WTC11 (cell line): ENCODE data around the gene BNC1. TPM values are rescaled to one million over a fixed set of nuclear protein-coding genes. Genes with fewer than 3 reads are reported as not detected.
A peak's percentile ranks its signal among the peaks of the same experiment; 100 is the strongest.

Experiments used
- ATAC-seq: fragments of 200-7000 bp; cut with Tn5 transposase; 2 replicates; pipeline ENCODE4 v1.10.0; 2021; ENCODE audit warnings: mild to moderate bottlenecking, moderate library complexity
- CTCF ChIA-PET: fragments of 300-600 bp; sonication (Branson Sonifier 250); formaldehyde crosslinking; loops from one replicate; lab custom pipeline; 2021; ENCODE audit warnings: antibody characterized with exemption; lab: Charles Lee
- POLR2A ChIA-PET: fragments of 350-600 bp; sonication (Branson Sonifier 250); formaldehyde crosslinking; loops from one replicate; lab custom pipeline; 2021; ENCODE audit warnings: antibody characterized with exemption; lab: Charles Lee
- DNase-seq: peaks from one replicate; pipeline ENCODE4 v3.0.0; 2021; ENCODE audit warnings: low spot score
- H3K27ac Mint-ChIP-seq: 2 replicates; pipeline ENCODE4 v1.8.0; 2021; ENCODE audit warnings: mixed read lengths
- H3K27me3 Mint-ChIP-seq: 2 replicates; pipeline ENCODE4 v1.8.0; 2021; ENCODE audit warnings: low read depth, mild to moderate bottlenecking, moderate library complexity, mixed read lengths
- H3K36me3 Mint-ChIP-seq: 2 replicates; pipeline ENCODE4 v1.8.0; 2021; ENCODE audit warnings: mixed read lengths
- H3K4me1 Mint-ChIP-seq: 2 replicates; pipeline ENCODE4 v1.8.0; 2022; ENCODE audit warnings: mixed read lengths
- H3K4me3 Mint-ChIP-seq: 2 replicates; pipeline ENCODE4 v1.8.0; 2021; ENCODE audit warnings: mild to moderate bottlenecking, moderate library complexity, mixed read lengths
- H3K9me3 Mint-ChIP-seq: 2 replicates; pipeline ENCODE4 v1.8.0; 2021; ENCODE audit warnings: mixed read lengths
- CBFB ChIP-seq: sonication (generic); formaldehyde crosslinking; IDR thresholded peaks from 2 replicates; pipeline ENCODE4 v1.8.1; 2022; ENCODE audit warnings: mild to moderate bottlenecking, low read depth, missing genetic modification reagents
- CREB1 ChIP-seq: sonication (generic); formaldehyde crosslinking; IDR thresholded peaks from 2 replicates; pipeline ENCODE4 v1.8.0; 2023; ENCODE audit warnings: mild to moderate bottlenecking, missing genetic modification reagents
- ELF4 ChIP-seq: sonication (generic); formaldehyde crosslinking; IDR thresholded peaks from 2 replicates; pipeline ENCODE4 v1.8.1; 2022; ENCODE audit warnings: low read depth, mild to moderate bottlenecking, moderate library complexity, missing genetic modification reagents
- ETV6 ChIP-seq: sonication (generic); formaldehyde crosslinking; IDR thresholded peaks from 2 replicates; pipeline ENCODE4 v1.8.1; 2022; ENCODE audit warnings: mild to moderate bottlenecking, missing genetic modification reagents
- GABPB1 ChIP-seq: sonication (generic); formaldehyde crosslinking; IDR thresholded peaks from 2 replicates; pipeline ENCODE4 v1.8.1; 2023; ENCODE audit warnings: mild to moderate bottlenecking, missing genetic modification reagents
- GTF2I ChIP-seq: fragments of 250-450 bp; sonication (Bioruptor Pico); conservative IDR thresholded peaks from 2 replicates; pipeline ENCODE4 v1.4.0; 2021; ENCODE audit warnings: mild to moderate bottlenecking
- HMGA2 ChIP-seq: fragments of 250-450 bp; sonication (Bioruptor Pico); IDR thresholded peaks from 2 replicates; pipeline ENCODE4 v1.4.0; 2021; ENCODE audit warnings: mild to moderate bottlenecking, moderate library complexity
- NFATC4 ChIP-seq: fragments of 250-450 bp; sonication (Bioruptor Pico); IDR thresholded peaks from 2 replicates; pipeline ENCODE4 v1.9.0; 2021; ENCODE audit warnings: mild to moderate bottlenecking
- NFE2L1 ChIP-seq: sonication (generic); formaldehyde crosslinking; IDR thresholded peaks from 2 replicates; pipeline ENCODE4 v1.8.1; 2023; ENCODE audit warnings: missing genetic modification reagents
- NR1H2 ChIP-seq: sonication (generic); formaldehyde crosslinking; IDR thresholded peaks from 2 replicates; pipeline ENCODE4 v1.9.0; 2021; ENCODE audit warnings: mild to moderate bottlenecking, moderate library complexity, missing genetic modification reagents
- TCF7 ChIP-seq: sonication (generic); formaldehyde crosslinking; IDR thresholded peaks from 2 replicates; pipeline ENCODE4 v1.8.0; 2022; ENCODE audit warnings: mild to moderate bottlenecking, low read depth, missing genetic modification reagents, moderate library complexity
- TEAD4 ChIP-seq: sonication (generic); formaldehyde crosslinking; IDR thresholded peaks from 2 replicates; pipeline ENCODE4 v1.8.0; 2022; ENCODE audit warnings: mild to moderate bottlenecking, missing genetic modification reagents
- USF2 ChIP-seq: sonication (generic); formaldehyde crosslinking; IDR thresholded peaks from 2 replicates; pipeline ENCODE4 v1.8.1; 2023; ENCODE audit warnings: mild to moderate bottlenecking, missing genetic modification reagents, moderate library complexity
- ZNF121 ChIP-seq: sonication (generic); formaldehyde crosslinking; IDR thresholded peaks from 2 replicates; pipeline ENCODE4 v1.8.0; 2023; ENCODE audit warnings: missing genetic modification reagents
- ZNF423 ChIP-seq: fragments of 250-450 bp; sonication (Bioruptor Pico); IDR thresholded peaks from 2 replicates; pipeline ENCODE4 v2.1.2; 2022; ENCODE audit warnings: mild to moderate bottlenecking, moderate library complexity
- total RNA-seq: library from RNA; stranded (reverse); gene quantifications from 3 replicates; pipeline ENCODE4 v1.2.3, GENCODE V29; 2021
- TF ChIP-seq, protein P1 (sequence below): sonication (generic); formaldehyde crosslinking; IDR thresholded peaks from 2 replicates; pipeline ENCODE4 v1.8.0; 2023; ENCODE audit warnings: missing genetic modification reagents, mild to moderate bottlenecking, borderline replicate concordance
- TF ChIP-seq, protein P2 (sequence below): sonication (generic); formaldehyde crosslinking; IDR thresholded peaks from 2 replicates; pipeline ENCODE4 v1.8.1; 2023; ENCODE audit warnings: mild to moderate bottlenecking, missing genetic modification reagents, borderline replicate concordance
- TF ChIP-seq, protein P3 (sequence below): sonication (generic); formaldehyde crosslinking; IDR thresholded peaks from 2 replicates; pipeline ENCODE4 v1.8.0; 2023; ENCODE audit warnings: missing genetic modification reagents
- TF ChIP-seq, protein P4 (sequence below): sonication (generic); formaldehyde crosslinking; IDR thresholded peaks from 2 replicates; pipeline ENCODE4 v1.8.0; 2022; ENCODE audit warnings: mild to moderate bottlenecking, missing genetic modification reagents

BNC1 gene
- total RNA-seq, 1 experiment from 2014 or later: 0.11 TPM

DNA sequence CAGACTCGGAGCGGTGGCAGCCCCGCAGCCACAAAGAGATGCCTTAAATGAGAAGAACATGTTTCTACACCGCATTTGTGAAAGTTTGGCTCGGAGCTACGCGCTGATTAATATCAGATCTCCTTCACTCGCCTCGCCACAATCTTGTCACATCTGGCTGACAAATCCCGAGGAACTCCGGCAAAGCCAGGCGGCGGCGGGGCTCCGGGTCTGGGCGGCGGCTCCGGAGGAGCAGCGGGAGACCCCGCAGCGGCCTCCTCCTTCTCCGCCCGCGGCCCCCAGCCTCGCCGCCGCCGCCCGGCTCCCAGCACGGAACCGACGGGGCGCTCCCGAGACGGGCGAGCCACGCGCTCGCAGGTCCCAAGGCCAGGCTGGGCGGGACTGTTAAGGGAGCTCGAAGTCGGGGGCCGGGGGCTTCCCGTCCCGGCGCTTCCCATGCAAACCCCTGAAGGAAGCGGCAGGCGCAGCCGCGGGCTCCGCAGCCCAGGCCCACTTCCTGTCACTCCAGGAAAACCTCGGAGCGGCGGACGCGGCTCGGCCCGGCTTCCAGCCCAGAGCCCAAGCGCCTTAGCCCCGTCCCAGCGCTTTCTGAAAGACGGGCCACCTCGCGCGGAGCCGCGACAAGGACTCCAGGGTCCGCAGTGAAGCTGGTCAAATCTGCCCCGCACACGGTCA lies 1.2 kb downstream of the BNC1 start:
- peaks cover 8% of the 10 kb centered on the region; the same call in 1 of the 2 replicates for H3K4me1 Mint-ChIP-seq
- ATAC-seq: peak; percentile 59
- H3K36me3 Mint-ChIP-seq: no peaks in the 10 kb centered on the region
- H3K4me3 Mint-ChIP-seq: peak overlapping the region; percentile 82
- peak; percentile 59 for DNase-seq
- no peak overlapping the region for H3K27ac Mint-ChIP-seq
- H3K9me3 Mint-ChIP-seq: no peaks in the 10 kb centered on the region
- TF ChIP-seq NR1H2 (CRISPR knock-in tag): no peak
- TF ChIP-seq CBFB (CRISPR knock-in tag): no peak
- TF ChIP-seq USF2 (CRISPR knock-in tag): no peak
- TF ChIP-seq, protein P1, sequence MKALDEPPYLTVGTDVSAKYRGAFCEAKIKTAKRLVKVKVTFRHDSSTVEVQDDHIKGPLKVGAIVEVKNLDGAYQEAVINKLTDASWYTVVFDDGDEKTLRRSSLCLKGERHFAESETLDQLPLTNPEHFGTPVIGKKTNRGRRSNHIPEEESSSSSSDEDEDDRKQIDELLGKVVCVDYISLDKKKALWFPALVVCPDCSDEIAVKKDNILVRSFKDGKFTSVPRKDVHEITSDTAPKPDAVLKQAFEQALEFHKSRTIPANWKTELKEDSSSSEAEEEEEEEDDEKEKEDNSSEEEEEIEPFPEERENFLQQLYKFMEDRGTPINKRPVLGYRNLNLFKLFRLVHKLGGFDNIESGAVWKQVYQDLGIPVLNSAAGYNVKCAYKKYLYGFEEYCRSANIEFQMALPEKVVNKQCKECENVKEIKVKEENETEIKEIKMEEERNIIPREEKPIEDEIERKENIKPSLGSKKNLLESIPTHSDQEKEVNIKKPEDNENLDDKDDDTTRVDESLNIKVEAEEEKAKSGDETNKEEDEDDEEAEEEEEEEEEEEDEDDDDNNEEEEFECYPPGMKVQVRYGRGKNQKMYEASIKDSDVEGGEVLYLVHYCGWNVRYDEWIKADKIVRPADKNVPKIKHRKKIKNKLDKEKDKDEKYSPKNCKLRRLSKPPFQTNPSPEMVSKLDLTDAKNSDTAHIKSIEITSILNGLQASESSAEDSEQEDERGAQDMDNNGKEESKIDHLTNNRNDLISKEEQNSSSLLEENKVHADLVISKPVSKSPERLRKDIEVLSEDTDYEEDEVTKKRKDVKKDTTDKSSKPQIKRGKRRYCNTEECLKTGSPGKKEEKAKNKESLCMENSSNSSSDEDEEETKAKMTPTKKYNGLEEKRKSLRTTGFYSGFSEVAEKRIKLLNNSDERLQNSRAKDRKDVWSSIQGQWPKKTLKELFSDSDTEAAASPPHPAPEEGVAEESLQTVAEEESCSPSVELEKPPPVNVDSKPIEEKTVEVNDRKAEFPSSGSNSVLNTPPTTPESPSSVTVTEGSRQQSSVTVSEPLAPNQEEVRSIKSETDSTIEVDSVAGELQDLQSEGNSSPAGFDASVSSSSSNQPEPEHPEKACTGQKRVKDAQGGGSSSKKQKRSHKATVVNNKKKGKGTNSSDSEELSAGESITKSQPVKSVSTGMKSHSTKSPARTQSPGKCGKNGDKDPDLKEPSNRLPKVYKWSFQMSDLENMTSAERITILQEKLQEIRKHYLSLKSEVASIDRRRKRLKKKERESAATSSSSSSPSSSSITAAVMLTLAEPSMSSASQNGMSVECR (CRISPR knock-in tag): no peak
- no peak for TF ChIP-seq ELF4 (CRISPR knock-in tag)
- no peak for TF ChIP-seq NFATC4 (CRISPR knock-in tag)
- no peak for TF ChIP-seq CREB1 (CRISPR knock-in tag)
- no peak for TF ChIP-seq TEAD4 (CRISPR knock-in tag)
- TF ChIP-seq, protein P2, sequence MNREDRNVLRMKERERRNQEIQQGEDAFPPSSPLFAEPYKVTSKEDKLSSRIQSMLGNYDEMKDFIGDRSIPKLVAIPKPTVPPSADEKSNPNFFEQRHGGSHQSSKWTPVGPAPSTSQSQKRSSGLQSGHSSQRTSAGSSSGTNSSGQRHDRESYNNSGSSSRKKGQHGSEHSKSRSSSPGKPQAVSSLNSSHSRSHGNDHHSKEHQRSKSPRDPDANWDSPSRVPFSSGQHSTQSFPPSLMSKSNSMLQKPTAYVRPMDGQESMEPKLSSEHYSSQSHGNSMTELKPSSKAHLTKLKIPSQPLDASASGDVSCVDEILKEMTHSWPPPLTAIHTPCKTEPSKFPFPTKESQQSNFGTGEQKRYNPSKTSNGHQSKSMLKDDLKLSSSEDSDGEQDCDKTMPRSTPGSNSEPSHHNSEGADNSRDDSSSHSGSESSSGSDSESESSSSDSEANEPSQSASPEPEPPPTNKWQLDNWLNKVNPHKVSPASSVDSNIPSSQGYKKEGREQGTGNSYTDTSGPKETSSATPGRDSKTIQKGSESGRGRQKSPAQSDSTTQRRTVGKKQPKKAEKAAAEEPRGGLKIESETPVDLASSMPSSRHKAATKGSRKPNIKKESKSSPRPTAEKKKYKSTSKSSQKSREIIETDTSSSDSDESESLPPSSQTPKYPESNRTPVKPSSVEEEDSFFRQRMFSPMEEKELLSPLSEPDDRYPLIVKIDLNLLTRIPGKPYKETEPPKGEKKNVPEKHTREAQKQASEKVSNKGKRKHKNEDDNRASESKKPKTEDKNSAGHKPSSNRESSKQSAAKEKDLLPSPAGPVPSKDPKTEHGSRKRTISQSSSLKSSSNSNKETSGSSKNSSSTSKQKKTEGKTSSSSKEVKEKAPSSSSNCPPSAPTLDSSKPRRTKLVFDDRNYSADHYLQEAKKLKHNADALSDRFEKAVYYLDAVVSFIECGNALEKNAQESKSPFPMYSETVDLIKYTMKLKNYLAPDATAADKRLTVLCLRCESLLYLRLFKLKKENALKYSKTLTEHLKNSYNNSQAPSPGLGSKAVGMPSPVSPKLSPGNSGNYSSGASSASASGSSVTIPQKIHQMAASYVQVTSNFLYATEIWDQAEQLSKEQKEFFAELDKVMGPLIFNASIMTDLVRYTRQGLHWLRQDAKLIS: no peak
- no peak for TF ChIP-seq TCF7 (CRISPR knock-in tag)
- TF ChIP-seq, protein P3, sequence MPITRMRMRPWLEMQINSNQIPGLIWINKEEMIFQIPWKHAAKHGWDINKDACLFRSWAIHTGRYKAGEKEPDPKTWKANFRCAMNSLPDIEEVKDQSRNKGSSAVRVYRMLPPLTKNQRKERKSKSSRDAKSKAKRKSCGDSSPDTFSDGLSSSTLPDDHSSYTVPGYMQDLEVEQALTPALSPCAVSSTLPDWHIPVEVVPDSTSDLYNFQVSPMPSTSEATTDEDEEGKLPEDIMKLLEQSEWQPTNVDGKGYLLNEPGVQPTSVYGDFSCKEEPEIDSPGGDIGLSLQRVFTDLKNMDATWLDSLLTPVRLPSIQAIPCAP (CRISPR knock-in tag): no peak
- TF ChIP-seq GABPB1 (CRISPR knock-in tag): no peak
- TF ChIP-seq ETV6 (CRISPR knock-in tag): no peak
- TF ChIP-seq, protein P4, sequence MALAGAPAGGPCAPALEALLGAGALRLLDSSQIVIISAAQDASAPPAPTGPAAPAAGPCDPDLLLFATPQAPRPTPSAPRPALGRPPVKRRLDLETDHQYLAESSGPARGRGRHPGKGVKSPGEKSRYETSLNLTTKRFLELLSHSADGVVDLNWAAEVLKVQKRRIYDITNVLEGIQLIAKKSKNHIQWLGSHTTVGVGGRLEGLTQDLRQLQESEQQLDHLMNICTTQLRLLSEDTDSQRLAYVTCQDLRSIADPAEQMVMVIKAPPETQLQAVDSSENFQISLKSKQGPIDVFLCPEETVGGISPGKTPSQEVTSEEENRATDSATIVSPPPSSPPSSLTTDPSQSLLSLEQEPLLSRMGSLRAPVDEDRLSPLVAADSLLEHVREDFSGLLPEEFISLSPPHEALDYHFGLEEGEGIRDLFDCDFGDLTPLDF (CRISPR knock-in tag): no peak
- TF ChIP-seq ZNF423: no peak
- TF ChIP-seq NFE2L1 (CRISPR knock-in tag): no peak
- no peak for TF ChIP-seq ZNF121 (CRISPR knock-in tag)
- no peak for TF ChIP-seq GTF2I
- TF ChIP-seq HMGA2 (CRISPR knock-in tag): no peak
- TF ChIP-seq, all 79 proteins: peak for 0
- CTCF ChIA-PET: interaction anchor here (0.7 to 1.3 kb wide), 5 partner anchors 15 to 272 kb away, joined by 3 read pairs; partner anchors contain the start of gene C15orf40
- POLR2A ChIA-PET: no interaction called here
- peaks cover 79% of the 10 kb centered on the region for H3K27me3 Mint-ChIP-seq
